Measurements from ENCODE around the gene ALDH1B1. TPM values are rescaled to one million over a fixed set of nuclear protein-coding genes. Genes with fewer than 3 reads are reported as not detected.

The ALDH1B1 gene
- total and polyA plus RNA-seq, 10 of the 15 experiments (the other 5 are each of a cell fraction or from before 2014, with no cell fraction given) = 8.6 to 38.5 (median 30.9) TPM

GRCh38 chr9:38362852-38363588, 29.5 kb upstream of the ALDH1B1 start:
- DNase-seq (ENCODE audit: low read depth, low spot score) = peak; percentile 35
- in situ Hi-C loops (cut with MboI) (loop anchor here (5.0 kb wide), 1 partner anchor 451 kb away; no protein-coding TSS in a partner anchor), intact Hi-C loops (cut with micrococcal nuclease; ENCODE audit: unreplicated experiment) (loop anchor here (1.0 to 2.0 kb wide), 4 partner anchors 275 to 616 kb away; partner anchors contain the start of gene SLC25A51)
- Histone ChIP-seq H3K4me1 (ENCODE audit: control insufficient read depth, insufficient read depth, low read length) (no peaks in the 10 kb centered on the region), H3K4me2 (ENCODE audit: control insufficient read depth, insufficient read depth) (0 out of 2 replicates have a peak overlapping the region, but pooled peaks have one; percentile 5), H3K79me2 (ENCODE audit: control insufficient read depth, insufficient read depth, low read length) (no peaks in the 10 kb centered on the region), H2AFZ (ENCODE audit: control insufficient read depth, low read depth, low read length) (no peak overlapping the region; the same call in 1 of the 2 replicates), H3K9me3 (replicated peaks; ENCODE audit: control insufficient read depth, insufficient read depth, low read length) (no peaks in the 10 kb centered on the region), H3K27ac (ENCODE audit: control insufficient read depth, insufficient read depth) (no peak overlapping the region), H3K36me3 (ENCODE audit: control insufficient read depth in 2 of 2, insufficient read depth in 2 of 2, low read length in 1 of 2) (no peaks in the 10 kb centered on the region), H3K4me3 (no peak overlapping the region), H3K9ac (ENCODE audit: control insufficient read depth, insufficient read depth, low read length) (no peak overlapping the region), H4K20me1 (ENCODE audit: control insufficient read depth, insufficient read depth) (no peaks in the 10 kb centered on the region), H3K27me3 (replicated peaks in 1 of 2; ENCODE audit: control insufficient read depth in 2 of 2, insufficient read depth in 2 of 2, low read length in 1 of 2) (no peaks in the 10 kb centered on the region)
- ChIA-PET POLR2A (no interaction called here), RAD21 (ENCODE audit: unreplicated experiment) (interaction anchor here (0.9 to 5.4 kb wide), 5 partner anchors 272 to 450 kb away, joined by 3 to 31 read pairs (median 6); no protein-coding TSS in a partner anchor), CTCF (interaction anchor here (0.6 to 10.7 kb wide), 13 partner anchors 9 to 460 kb away, joined by 3 to 120 read pairs (median 3); no protein-coding TSS in a partner anchor), SMC1A (ENCODE audit: uncharacterized antibody, unreplicated experiment) (interaction anchor here (0.8 to 4.9 kb wide), 9 partner anchors 10 to 771 kb away, joined by 3 to 35 read pairs (median 4); partner anchors contain the start of gene TOMM5)
- peak; percentile 82 for FAIRE-seq
- TF ChIP-seq STAT1 (conservative IDR thresholded peaks at IDR 0.05) (no peak), ZNF384 (IDR thresholded peaks at IDR 0.05; ENCODE audit: borderline replicate concordance, low read depth, low read length) (peak; percentile 80), RAD21 (IDR thresholded peaks at IDR 0.05; ENCODE audit: insufficient read depth, low read depth, low read length) (peak; percentile 87), CUX1 (IDR thresholded peaks at IDR 0.05; ENCODE audit: insufficient replicate concordance, low read depth, low read length) (no peak), RELA (IDR thresholded peaks at IDR 0.05; ENCODE audit: borderline replicate concordance, partially characterized antibody) (peak; percentile 40), SMC3 (IDR thresholded peaks at IDR 0.05; ENCODE audit: borderline replicate concordance, low read length) (peak; percentile 87), IRF4 (IDR thresholded peaks at IDR 0.05; ENCODE audit: low read depth, low read length) (no peak), RB1 (IDR thresholded peaks at IDR 0.05; ENCODE audit: borderline replicate concordance) (peak; percentile 56; the same call in 1 of the 2 replicates), TAF1 (IDR thresholded peaks at IDR 0.05; ENCODE audit: borderline replicate concordance, low read depth, low read length) (no peak), JUND (IDR thresholded peaks at IDR 0.05; ENCODE audit: low read depth, low read length) (no peak), BHLHE40 (IDR thresholded peaks at IDR 0.05; ENCODE audit: borderline replicate concordance in 1 of 2, low read depth in 2 of 2, low read length in 1 of 2) (0 out of 4 replicates have a peak, but pooled peaks of 1 of the 2 experiments have one; percentile 8), CREB1 (IDR thresholded peaks at IDR 0.05; ENCODE audit: low read depth) (no peak), CHD2 (IDR thresholded peaks at IDR 0.05; ENCODE audit: borderline replicate concordance, low read depth, low read length) (no peak), LARP7 (IDR thresholded peaks at IDR 0.05) (0 out of 2 replicates have a peak, but pooled peaks have one; percentile 28)
- TF ChIP-seq, protein P1, sequence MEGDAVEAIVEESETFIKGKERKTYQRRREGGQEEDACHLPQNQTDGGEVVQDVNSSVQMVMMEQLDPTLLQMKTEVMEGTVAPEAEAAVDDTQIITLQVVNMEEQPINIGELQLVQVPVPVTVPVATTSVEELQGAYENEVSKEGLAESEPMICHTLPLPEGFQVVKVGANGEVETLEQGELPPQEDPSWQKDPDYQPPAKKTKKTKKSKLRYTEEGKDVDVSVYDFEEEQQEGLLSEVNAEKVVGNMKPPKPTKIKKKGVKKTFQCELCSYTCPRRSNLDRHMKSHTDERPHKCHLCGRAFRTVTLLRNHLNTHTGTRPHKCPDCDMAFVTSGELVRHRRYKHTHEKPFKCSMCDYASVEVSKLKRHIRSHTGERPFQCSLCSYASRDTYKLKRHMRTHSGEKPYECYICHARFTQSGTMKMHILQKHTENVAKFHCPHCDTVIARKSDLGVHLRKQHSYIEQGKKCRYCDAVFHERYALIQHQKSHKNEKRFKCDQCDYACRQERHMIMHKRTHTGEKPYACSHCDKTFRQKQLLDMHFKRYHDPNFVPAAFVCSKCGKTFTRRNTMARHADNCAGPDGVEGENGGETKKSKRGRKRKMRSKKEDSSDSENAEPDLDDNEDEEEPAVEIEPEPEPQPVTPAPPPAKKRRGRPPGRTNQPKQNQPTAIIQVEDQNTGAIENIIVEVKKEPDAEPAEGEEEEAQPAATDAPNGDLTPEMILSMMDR (IDR thresholded peaks at IDR 0.05 in 2 of 3, conservative IDR thresholded peaks at IDR 0.05 in 1 of 3; ENCODE audit: control insufficient read depth in 2 of 3, extremely low read depth in 1 of 3, insufficient read depth in 1 of 3, low read depth in 3 of 3, low read length in 3 of 3) = peak; percentile 50 to 84 (median 57); a peak in 5 of 6 replicates
- ATAC-seq = peak; percentile 86
- no TSS peak for BruUV-seq (replicated peaks)
- WGBS (ENCODE audit: insufficient coverage, insufficient replicate concordance, low lambda C conversion rate, missing lambda C conversion rate) = 29% methylated on average over 21 of the region's 21 CpGs
